Spleen (tissue), 11 donors: ENCODE data around the gene OLR1. TPM values are rescaled to one million over a fixed set of nuclear protein-coding genes. Genes with fewer than 3 reads are reported as not detected.

Experiments
- DNase-seq: peaks from one replicate; pipeline ENCODE4 v3.0.0-alpha.2; 2020
- H3K27ac ChIP-seq, 8 donors: fragments of 200-600 bp; sonication (generic) in 7 of 8; 1 replicate in 4 of 8; 2 replicates in 4 of 8; pipeline versions ENCODE4 v1.5.0 to v1.8.0; 2016 to 2021; ENCODE audit warnings: inconsistent platforms in 4 of 8, mild to moderate bottlenecking in 4 of 8, moderate library complexity in 1 of 8
- H3K27me3 ChIP-seq, 7 donors: fragments of 200-600 bp; sonication (generic) in 6 of 7; replicated peaks in 1 of 7; 1 replicate in 4 of 7; 2 replicates in 3 of 7; pipeline versions ENCODE4 v1.5.0 to v1.8.0; 2016 to 2021; ENCODE audit warnings: inconsistent platforms in 3 of 7, mild to moderate bottlenecking in 1 of 7
- H3K36me3 ChIP-seq, 6 donors: fragments of 200-600 bp; sonication (generic) in 5 of 6; 1 replicate in 4 of 6; 2 replicates in 2 of 6; pipeline versions ENCODE4 v1.5.0 to v1.8.0; 2016 to 2021; ENCODE audit warnings: inconsistent platforms in 2 of 6
- H3K4me1 ChIP-seq, 6 donors: fragments of 200-600 bp; sonication (generic) in 5 of 6; 1 replicate in 3 of 6; 2 replicates in 3 of 6; pipeline versions ENCODE4 v1.5.0 to v1.8.0; 2016 to 2021; ENCODE audit warnings: inconsistent platforms in 3 of 6
- H3K4me3 ChIP-seq, 8 donors: fragments of 200-600 bp; sonication (generic) in 7 of 8; 1 replicate in 4 of 8; 2 replicates in 4 of 8; pipeline versions ENCODE4 v1.5.0 to v1.8.0; 2016 to 2021; ENCODE audit warnings: inconsistent platforms in 4 of 8, mild to moderate bottlenecking in 4 of 8, moderate library complexity in 2 of 8
- H3K9me3 ChIP-seq, 8 donors: fragments of 200-600 bp; sonication (generic) in 7 of 8; 1 replicate in 4 of 8; 2 replicates in 4 of 8; pipeline versions ENCODE4 v1.5.0 to v1.8.0; 2016 to 2021; ENCODE audit warnings: inconsistent platforms in 4 of 8
- CTCF ChIP-seq, 11 experiments: fragments of 200-600 bp in 7 of 11; fragments of 450-650 bp in 4 of 11; sonication (generic) in 4 of 11; IDR thresholded peaks in 8 of 11; conservative IDR thresholded peaks in 3 of 11; 1 replicate in 7 of 11; 2 replicates in 4 of 11; pipeline versions ENCODE4 v1.4.0 to v1.8.0; 2016 to 2021; ENCODE audit warnings: antibody characterized with exemption in 11 of 11, inconsistent platforms in 4 of 11, mild to moderate bottlenecking in 1 of 11
- POLR2A ChIP-seq, 3 donors: fragments of 450-650 bp; IDR thresholded peaks; one replicate each; pipeline ENCODE4 v1.5.1; 2017; ENCODE audit warnings: antibody characterized with exemption in 3 of 3, mild to moderate bottlenecking in 1 of 3
- POLR2AphosphoS5 ChIP-seq, 3 donors: sonication (generic); formaldehyde crosslinking; IDR thresholded peaks; one replicate each; pipeline ENCODE4 v1.5.1; 2017; ENCODE audit warnings: antibody characterized with exemption in 3 of 3
- WGBS, 5 donors: extraction: QIAGEN DNeasy Blood & Tissue Kit in 3 of 5; methylation state at CpG; one replicate each; pipeline versions ENCODE4 v1.1.5 to v1.1.7; 2013 to 2018; 5-methylcytosine and 5-hydroxymethylcytosine counted together
- intact Hi-C: fragments of 100-400 bp; cut with DNase I; formaldehyde crosslinking; loops from one replicate; pipeline ENCODE4 v1.15.0; 2023; ENCODE audit warnings: low total_unique reads
- polyA plus RNA-seq, 3 donors: library from polyadenylated mRNA; stranded (reverse); fragments of 200-250 nt; gene quantifications; one replicate each; pipeline ENCODE4 v1.2.1, GENCODE V29; 2013
- total RNA-seq, 7 donors: library from RNA; depleted of rRNA in 3 of 7; stranded (reverse); fragments of >200 nt in 3 of 7; fragmentation: NEBNext Ultra II Directional in 4 of 7; extraction: Animal tissue kit (Norgen Biotek cat#: 25700) in 4 of 7; gene quantifications; one replicate each; pipeline versions ENCODE4 v1.1.0 to v1.2.1, GENCODE V29; 2016 to 2021
- donor health status: healthy with polysubstance abuse.
- donor health status: DM: no; HTN: no; CAD: no; lungs with moderate emphysema.
- donor health status: DM: no; HTN: no; CAD: no.
- donor health status: Bipolar disorder and iron deficiency.
- donor health status: healthy.
- donor health status: DM: no; HTN: no; CAD: no.
- donor health status: DM: yes; HTN: yes; CAD: no.

Gene OLR1
- total and polyA plus RNA-seq, 10 donors, result 0.09 to 10.5 (median 1.2) TPM; not detected in 3

DNA sequence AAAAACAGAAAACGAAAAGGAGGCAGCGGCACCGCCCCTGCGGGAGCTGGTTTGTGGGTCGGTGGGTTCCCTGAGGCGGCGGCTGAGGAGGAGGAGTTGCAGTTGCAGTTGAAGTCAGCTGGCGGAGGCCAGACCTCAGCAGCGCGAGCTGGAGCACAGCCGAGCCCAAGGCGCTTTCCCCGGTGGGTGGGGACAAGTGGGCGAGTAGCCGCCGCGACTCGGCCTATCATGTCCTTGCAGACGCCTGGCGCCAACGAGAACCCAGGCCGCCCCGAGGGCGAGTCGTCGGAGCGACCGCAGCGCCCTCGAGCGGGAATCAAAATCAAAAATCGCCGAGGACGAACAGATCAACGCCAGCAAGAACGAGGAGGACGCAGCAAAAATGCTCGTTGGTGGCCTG, 60.5 kb downstream of the OLR1 start:
- H3K27ac ChIP-seq, result no peak overlapping the region
- no peak for DNase-seq
- H3K36me3 ChIP-seq, result peaks cover 0 to 9% (median 0%) of the 10 kb centered on the region in 6 donors
- intact Hi-C loops, result no loop called here
- H3K27me3 ChIP-seq, result no peaks in the 10 kb centered on the region
- TF ChIP-seq CTCF (IDR thresholded peaks at IDR 0.05 in 8 of 11, conservative IDR thresholded peaks at IDR 0.05 in 3 of 11) (no peak), POLR2AphosphoS5 (IDR thresholded peaks at IDR 0.05) (no peak), POLR2A (IDR thresholded peaks at IDR 0.05) (no peak)
- peaks cover 0 to 8% (median 0%) of the 10 kb centered on the region in 8 donors for H3K9me3 ChIP-seq
- no peaks in the 10 kb centered on the region for H3K4me1 ChIP-seq
- WGBS, 5 donors, result 92 to 95% (median 94%) methylated on average over 38 of the region's 38 CpGs
- H3K4me3 ChIP-seq, result no peak overlapping the region

DNA sequence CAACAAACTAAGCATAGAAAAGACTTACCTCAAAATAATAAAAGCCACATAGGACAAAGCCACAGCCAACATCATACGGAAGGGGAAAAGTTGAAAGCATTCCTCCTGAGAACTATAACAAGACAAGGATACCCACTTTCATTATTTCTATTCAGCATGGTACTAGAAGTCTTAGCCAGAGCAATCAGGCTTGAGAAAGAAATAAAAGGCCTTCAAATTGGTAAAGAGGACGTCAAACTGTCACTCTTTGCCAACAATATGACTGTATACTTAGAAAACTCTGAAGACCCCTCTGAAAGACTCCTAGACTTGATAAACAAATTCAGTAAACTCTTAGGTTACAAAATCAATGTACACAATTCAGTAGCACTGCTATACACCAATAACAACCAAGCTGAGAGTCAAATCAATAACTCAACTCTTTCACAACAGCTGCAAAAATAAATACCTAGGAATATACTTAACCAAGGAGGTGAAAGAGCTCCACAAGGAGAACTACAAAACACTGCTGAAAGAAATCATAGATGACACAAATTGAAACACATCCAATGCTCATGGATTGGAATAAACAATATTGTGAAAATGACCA, 61.6 kb downstream of the OLR1 start:
- intact Hi-C loops, result no loop called here
- Histone ChIP-seq H3K4me1 (no peaks in the 10 kb centered on the region), H3K27me3 (no peaks in the 10 kb centered on the region), H3K27ac (no peak overlapping the region), H3K9me3 (peaks cover 0 to 8% (median 0%) of the 10 kb centered on the region in 8 donors), H3K4me3 (no peak overlapping the region), H3K36me3 (peaks cover 0 to 1% (median 0%) of the 10 kb centered on the region in 6 donors)
- WGBS, 5 donors, result 89 to 98% (median 91%) methylated on average over 2 of the region's 2 CpGs
- no peak for DNase-seq
- TF ChIP-seq POLR2AphosphoS5 (IDR thresholded peaks at IDR 0.05) (no peak), CTCF (IDR thresholded peaks at IDR 0.05 in 8 of 11, conservative IDR thresholded peaks at IDR 0.05 in 3 of 11) (no peak), POLR2A (IDR thresholded peaks at IDR 0.05) (no peak)

Other genes starting within 250 kb of the OLR1 start
- not detected for gene CLEC2A, start 239.8 kb downstream of the OLR1 start, total RNA-seq
- gene CLEC2A, start 239.8 kb downstream of the OLR1 start, polyA plus RNA-seq, result not detected
- gene CLEC12A, start 200.7 kb downstream of the OLR1 start, total RNA-seq, result 10 to 100 TPM; 15.2 to 59.5 (median 25.8) TPM
- gene CLEC12A, start 200.7 kb downstream of the OLR1 start, polyA plus RNA-seq, result 10 to 100 TPM in 1 of 3 donors, 1 to 10 TPM in 2; 5.4 to 25.3 (median 5.8) TPM
- 1 to 10 TPM; 2.0 to 7.7 (median 2.9) TPM for gene CLEC1B, start 173.0 kb downstream of the OLR1 start, total RNA-seq
- gene CLEC1B, start 173.0 kb downstream of the OLR1 start, polyA plus RNA-seq, result 1 to 10 TPM in 1 of 3 donors, under 1 TPM in 2; 0.67 to 1.1 (median 0.67) TPM
- gene CLEC12B, start 161.5 kb downstream of the OLR1 start, total RNA-seq, result 10 to 100 TPM in 1 of 7 donors, 1 to 10 TPM in 6; 1.1 to 11.0 (median 1.6) TPM
- gene CLEC12B, start 161.5 kb downstream of the OLR1 start, polyA plus RNA-seq, result 1 to 10 TPM in 1 of 3 donors, under 1 TPM in 2; 0.20 to 1.9 (median 0.22) TPM
- gene CLEC9A, start 141.4 kb downstream of the OLR1 start, total RNA-seq, result 1 to 10 TPM in 4 of 7 donors, under 1 TPM in 3; 0.28 to 3.7 (median 1.3) TPM
- gene CLEC9A, start 141.4 kb downstream of the OLR1 start, polyA plus RNA-seq, result 1 to 10 TPM in 1 of 3 donors, under 1 TPM in 1, not detected in 1; 0.43 to 1.1 TPM
- 10 to 100 TPM in 1 of 7 donors, 1 to 10 TPM in 6; 6.0 to 12.4 (median 7.7) TPM for gene CLEC1A, start 73.1 kb downstream of the OLR1 start, total RNA-seq
- 1 to 10 TPM; 1.5 to 4.2 (median 2.4) TPM for gene CLEC1A, start 73.1 kb downstream of the OLR1 start, polyA plus RNA-seq
- 100 to 1,000 TPM in 1 of 7 donors, 10 to 100 TPM in 6; 37.4 to 111 (median 51.8) TPM for gene CLEC7A, start 41.9 kb downstream of the OLR1 start, total RNA-seq
- 10 to 100 TPM in 2 of 3 donors, 1 to 10 TPM in 1; 7.7 to 20.4 (median 11.7) TPM for gene CLEC7A, start 41.9 kb downstream of the OLR1 start, polyA plus RNA-seq
- gene TMEM52B, start 6.9 kb upstream of the OLR1 start, total RNA-seq, result under 1 TPM in 2 of 7 donors, not detected in 5; 0.19 to 0.40 TPM
- under 1 TPM in 1 of 3 donors, not detected in 2; 0.06 TPM for gene TMEM52B, start 6.9 kb upstream of the OLR1 start, polyA plus RNA-seq
- gene GABARAPL1, start 40.7 kb upstream of the OLR1 start, total RNA-seq, result 10 to 100 TPM; 29.8 to 79.7 (median 53.4) TPM
- gene GABARAPL1, start 40.7 kb upstream of the OLR1 start, polyA plus RNA-seq, result 10 to 100 TPM in 2 of 3 donors, 1 to 10 TPM in 1; 10.0 to 22.5 (median 13.5) TPM
- gene KLRD1, start 135.7 kb upstream of the OLR1 start, total RNA-seq, result 10 to 100 TPM; 23.6 to 60.3 (median 40.9) TPM
- gene KLRD1, start 135.7 kb upstream of the OLR1 start, polyA plus RNA-seq, result 1 to 10 TPM; 1.7 to 9.4 (median 2.2) TPM
- 10 to 100 TPM; 30.5 to 64.6 (median 39.9) TPM for gene KLRK1, start 217.9 kb upstream of the OLR1 start, total RNA-seq
- 10 to 100 TPM; 12.3 to 78.1 (median 45.9) TPM for gene KLRK1, start 217.9 kb upstream of the OLR1 start, polyA plus RNA-seq
- 10 to 100 TPM in 3 of 7 donors, 1 to 10 TPM in 4; 4.1 to 14.6 (median 6.7) TPM for gene KLRC4, start 237.6 kb upstream of the OLR1 start, total RNA-seq
- under 1 TPM; 0.22 to 0.52 (median 0.28) TPM for gene KLRC4, start 237.6 kb upstream of the OLR1 start, polyA plus RNA-seq
- 1 to 10 TPM in 6 of 7 donors, under 1 TPM in 1; 0.76 to 5.8 (median 2.4) TPM for gene KLRC3, start 248.5 kb upstream of the OLR1 start, total RNA-seq
- gene KLRC3, start 248.5 kb upstream of the OLR1 start, polyA plus RNA-seq, result 1 to 10 TPM in 1 of 3 donors, under 1 TPM in 2; 0.13 to 2.7 (median 0.98) TPM